Measurements from ENCODE around the gene NCR3LG1. TPM values are rescaled to one million over a fixed set of nuclear protein-coding genes. Genes with fewer than 3 reads are reported as not detected.

Gene NCR3LG1
- polyA plus RNA-seq, 1 donor (not counting 4 experiments of a cell fraction or from before 2014, with no cell fraction given): 3.9 TPM

DNA sequence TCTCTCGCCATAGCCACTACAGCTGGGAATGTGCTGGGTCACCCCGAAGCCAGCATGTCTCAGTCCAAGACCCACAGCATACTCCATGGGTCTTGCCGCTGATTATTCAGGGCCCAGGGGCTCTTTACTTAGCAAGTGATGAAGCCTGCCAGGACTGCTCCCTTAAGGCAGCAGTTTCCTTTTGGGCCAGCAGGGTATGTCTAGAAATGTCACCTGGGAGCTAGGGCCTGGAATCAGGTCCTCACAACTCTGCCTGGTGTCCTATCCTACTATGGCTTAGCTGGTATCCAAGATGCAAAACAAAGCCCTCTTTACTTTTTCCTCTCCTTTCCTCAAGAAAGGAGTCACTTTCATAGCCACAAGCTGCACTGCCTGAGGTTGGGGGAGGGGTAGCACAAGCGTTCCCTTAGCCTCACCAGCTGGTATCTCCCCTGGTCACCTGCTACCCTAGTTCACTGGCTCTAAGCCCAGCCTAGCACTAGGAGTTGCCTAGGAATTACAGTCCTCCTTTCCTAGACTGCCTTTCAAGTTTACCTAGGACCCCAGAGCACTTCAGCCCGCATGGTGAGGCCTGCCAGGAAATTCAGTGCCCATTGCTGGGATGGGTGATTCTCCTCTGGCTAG, 22.6 kb upstream of the NCR3LG1 start:
- Histone ChIP-seq H3K4me3 (ENCODE audit: control insufficient read depth in 2 of 3, extremely low read depth in 1 of 3, insufficient read depth in 2 of 3, low read depth in 1 of 3, low read length in 3 of 3) (no peak overlapping the region), H3K9me1 (ENCODE audit: control insufficient read depth, extremely low read depth, insufficient read depth, low read length) (no peaks in the 10 kb centered on the region), H3K79me2 (ENCODE audit: control insufficient read depth, insufficient read depth, low read length) (no peaks in the 10 kb centered on the region), H3K27ac (ENCODE audit: control insufficient read depth, insufficient read depth, low read length) (no peak overlapping the region), H4K20me1 (ENCODE audit: control insufficient read depth, extremely low read depth, insufficient read depth, low read length) (no peaks in the 10 kb centered on the region), H2AFZ (ENCODE audit: control insufficient read depth, low read length) (no peak overlapping the region), H3K4me2 (ENCODE audit: control insufficient read depth, extremely low read depth, insufficient read depth, low read depth, low read length) (no peak overlapping the region), H3K9me3 (ENCODE audit: control insufficient read depth, low read depth, low read length) (no peaks in the 10 kb centered on the region), H3K9ac (ENCODE audit: control insufficient read depth, extremely low read depth, insufficient read depth, low read length) (no peak overlapping the region), H3K27me3 (ENCODE audit: control insufficient read depth, extremely low read depth, insufficient read depth, low read length) (no peaks in the 10 kb centered on the region), H3K4me1 (ENCODE audit: control insufficient read depth, extremely low read depth, insufficient read depth, low read length) (no peaks in the 10 kb centered on the region), H3K36me3 (ENCODE audit: control insufficient read depth in 2 of 2, extremely low read depth in 1 of 2, insufficient read depth in 2 of 2, low read length in 2 of 2) (peaks cover 0 to 4% of the 10 kb centered on the region in 2 experiments)
- FAIRE-seq (no peak), DNase-seq (ENCODE audit: low read depth, low spot score) (no peak)
- TF ChIP-seq EZH2 (IDR thresholded peaks at IDR 0.05; ENCODE audit: low read length): no peak
- TF ChIP-seq, protein P1, sequence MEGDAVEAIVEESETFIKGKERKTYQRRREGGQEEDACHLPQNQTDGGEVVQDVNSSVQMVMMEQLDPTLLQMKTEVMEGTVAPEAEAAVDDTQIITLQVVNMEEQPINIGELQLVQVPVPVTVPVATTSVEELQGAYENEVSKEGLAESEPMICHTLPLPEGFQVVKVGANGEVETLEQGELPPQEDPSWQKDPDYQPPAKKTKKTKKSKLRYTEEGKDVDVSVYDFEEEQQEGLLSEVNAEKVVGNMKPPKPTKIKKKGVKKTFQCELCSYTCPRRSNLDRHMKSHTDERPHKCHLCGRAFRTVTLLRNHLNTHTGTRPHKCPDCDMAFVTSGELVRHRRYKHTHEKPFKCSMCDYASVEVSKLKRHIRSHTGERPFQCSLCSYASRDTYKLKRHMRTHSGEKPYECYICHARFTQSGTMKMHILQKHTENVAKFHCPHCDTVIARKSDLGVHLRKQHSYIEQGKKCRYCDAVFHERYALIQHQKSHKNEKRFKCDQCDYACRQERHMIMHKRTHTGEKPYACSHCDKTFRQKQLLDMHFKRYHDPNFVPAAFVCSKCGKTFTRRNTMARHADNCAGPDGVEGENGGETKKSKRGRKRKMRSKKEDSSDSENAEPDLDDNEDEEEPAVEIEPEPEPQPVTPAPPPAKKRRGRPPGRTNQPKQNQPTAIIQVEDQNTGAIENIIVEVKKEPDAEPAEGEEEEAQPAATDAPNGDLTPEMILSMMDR (optimal IDR thresholded peaks at IDR 0.05 in 1 of 3, IDR thresholded peaks at IDR 0.05 in 1 of 3, conservative IDR thresholded peaks at IDR 0.05 in 1 of 3; ENCODE audit: extremely low read depth in 1 of 3, insufficient read depth in 2 of 3, low read length in 3 of 3): peak in 1 of 3 experiments; percentile 9
- dilution Hi-C loops (cut with MboI; ENCODE audit: extremely low pct_ligation_motif_present, low sequenced_read_pairs): no loop called here

DNA sequence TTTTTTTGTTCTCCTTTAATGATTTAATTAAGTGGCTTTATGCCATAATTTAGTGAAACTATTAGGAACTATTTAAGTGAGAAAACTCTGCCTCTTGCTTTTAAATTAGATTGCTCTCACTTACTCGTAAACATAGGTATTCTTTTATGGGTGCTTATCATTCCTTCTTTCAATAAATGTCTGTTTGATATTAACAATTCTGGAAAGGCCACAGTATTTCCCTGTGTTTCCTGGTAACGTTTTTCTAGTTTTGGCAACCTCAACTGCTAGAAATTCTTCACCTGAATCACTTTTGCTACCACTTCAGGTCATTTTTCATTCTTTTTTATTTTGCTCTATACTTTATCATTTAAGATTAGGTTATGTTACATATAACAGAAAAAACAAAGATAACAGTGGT, 19.9 kb upstream of the NCR3LG1 start:
- H3K27ac ChIP-seq (ENCODE audit: control insufficient read depth, insufficient read depth, low read length): no peak overlapping the region
- no peak overlapping the region for H2AFZ ChIP-seq (ENCODE audit: control insufficient read depth, low read length)
- TF ChIP-seq EZH2 (IDR thresholded peaks at IDR 0.05; ENCODE audit: low read length): no peak
- TF ChIP-seq, protein P1 (optimal IDR thresholded peaks at IDR 0.05 in 1 of 3, IDR thresholded peaks at IDR 0.05 in 1 of 3, conservative IDR thresholded peaks at IDR 0.05 in 1 of 3; ENCODE audit: extremely low read depth in 1 of 3, insufficient read depth in 2 of 3, low read length in 3 of 3): no peak
- H3K27me3 ChIP-seq (ENCODE audit: control insufficient read depth, extremely low read depth, insufficient read depth, low read length): no peaks in the 10 kb centered on the region
- H3K9ac ChIP-seq (ENCODE audit: control insufficient read depth, extremely low read depth, insufficient read depth, low read length): no peak overlapping the region
- no peaks in the 10 kb centered on the region for H4K20me1 ChIP-seq (ENCODE audit: control insufficient read depth, extremely low read depth, insufficient read depth, low read length)
- H3K9me1 ChIP-seq (ENCODE audit: control insufficient read depth, extremely low read depth, insufficient read depth, low read length): no peaks in the 10 kb centered on the region
- peaks cover 0 to 4% of the 10 kb centered on the region in 2 experiments for H3K36me3 ChIP-seq (ENCODE audit: control insufficient read depth in 2 of 2, extremely low read depth in 1 of 2, insufficient read depth in 2 of 2, low read length in 2 of 2)
- H3K79me2 ChIP-seq (ENCODE audit: control insufficient read depth, insufficient read depth, low read length): no peaks in the 10 kb centered on the region
- no peak overlapping the region for H3K4me2 ChIP-seq (ENCODE audit: control insufficient read depth, extremely low read depth, insufficient read depth, low read depth, low read length)
- no peak for DNase-seq (ENCODE audit: low read depth, low spot score)
- no peak overlapping the region for H3K4me3 ChIP-seq (ENCODE audit: control insufficient read depth in 2 of 3, extremely low read depth in 1 of 3, insufficient read depth in 2 of 3, low read depth in 1 of 3, low read length in 3 of 3)
- no peaks in the 10 kb centered on the region for H3K4me1 ChIP-seq (ENCODE audit: control insufficient read depth, extremely low read depth, insufficient read depth, low read length)
- no peaks in the 10 kb centered on the region for H3K9me3 ChIP-seq (ENCODE audit: control insufficient read depth, low read depth, low read length)
- FAIRE-seq: no peak
- dilution Hi-C loops (cut with MboI; ENCODE audit: extremely low pct_ligation_motif_present, low sequenced_read_pairs): no loop called here

Measured in keratinocyte (primary cell).